Karpas-422 (cell line): Measurements from ENCODE around the gene SLC16A1. TPM values are rescaled to one million over a fixed set of nuclear protein-coding genes. Genes with fewer than 3 reads are reported as not detected.
"Not testable (repeated sequence)": the region's sequence is repeated elsewhere in the genome, so short reads cannot be mapped to it uniquely, and the experiment has no call there.

ENCODE experiments used
- DNase-seq: peaks from one replicate; pipeline ENCODE4 v3.0.0-alpha.2; 2015
- H2AFZ ChIP-seq: fragments of 200-600 bp; sonication (generic); 2 replicates; pipeline ENCODE4 v1.6.1; 2014; ENCODE audit warnings: antibody characterized with exemption, low read length, mixed read lengths
- H3K27ac ChIP-seq: fragments of 200-600 bp; sonication (generic); 2 replicates; pipeline ENCODE4 v1.5.1; 2014; ENCODE audit warnings: mild to moderate bottlenecking, low read length, moderate library complexity
- H3K27me3 ChIP-seq: fragments of 200-600 bp; sonication (generic); 2 replicates; pipeline ENCODE4 v1.6.1; 2014; ENCODE audit warnings: low read length, mixed read lengths
- H3K36me3 ChIP-seq: fragments of 200-600 bp; sonication (generic); 2 replicates; pipeline ENCODE4 v1.6.1; 2014; ENCODE audit warnings: low read length, mixed read lengths; ENCODE audit not compliant: insufficient read depth
- H3K4me1 ChIP-seq: fragments of 200-600 bp; sonication (generic); 2 replicates; pipeline ENCODE4 v1.6.1; 2014; ENCODE audit warnings: mild to moderate bottlenecking, low read length, mixed read lengths
- H3K4me2 ChIP-seq: fragments of 200-600 bp; sonication (generic); 2 replicates; pipeline ENCODE4 v1.6.1; 2014; ENCODE audit warnings: low read length, low read depth, mild to moderate bottlenecking; ENCODE audit not compliant: poor library complexity, severe bottlenecking
- H3K4me3 ChIP-seq: fragments of 200-600 bp; sonication (generic); 2 replicates; pipeline ENCODE4 v1.5.1; 2014; ENCODE audit warnings: mild to moderate bottlenecking, antibody characterized with exemption, low read length, mixed read lengths
- H3K79me2 ChIP-seq: fragments of 200-600 bp; sonication (generic); 2 replicates; pipeline ENCODE4 v1.6.1; 2014; ENCODE audit warnings: mild to moderate bottlenecking, low read length, mixed read lengths
- H3K9ac ChIP-seq: fragments of 200-600 bp; sonication (generic); 2 replicates; pipeline ENCODE4 v1.6.0; 2014; ENCODE audit warnings: low read length
- H3K9me2 ChIP-seq: fragments of 200-600 bp; sonication (generic), shearing (Covaris generic); replicated peaks from 2 replicates; pipeline ENCODE4 v1.6.0; 2014; ENCODE audit warnings: mild to moderate bottlenecking, low read length, moderate library complexity; ENCODE audit not compliant: insufficient read depth
- H3K9me3 ChIP-seq: fragments of 300-700, 200-600 bp; sonication (generic); 2 replicates; pipeline ENCODE4 v1.6.1; 2014; ENCODE audit warnings: low read length, mixed read lengths
- H4K20me1 ChIP-seq: fragments of 200-600 bp; sonication (generic); 2 replicates; pipeline ENCODE4 v1.6.1; 2014; ENCODE audit warnings: mild to moderate bottlenecking, antibody characterized with exemption, low read length, low read depth; ENCODE audit not compliant: insufficient read depth
- total RNA-seq: library from RNA; depleted of rRNA; stranded (reverse); fragments of >200 nt; shearing (Covaris generic); gene quantifications from 2 replicates; pipeline ENCODE4 v1.2.3, GENCODE V29; 2014; ENCODE audit warnings: low replicate concordance; rRNA removed

Gene SLC16A1
- 129 and 186 TPM in 2 replicates for total RNA-seq

- H3K9ac ChIP-seq: peak within 1 kb of the TSS; percentile 87
- no peaks in the 10 kb centered on the region for H3K9me3 ChIP-seq
- H4K20me1 ChIP-seq: peaks cover 26% of the 10 kb centered on the region
- H3K27ac ChIP-seq: peak within 1 kb of the TSS; percentile 87
- H3K4me3 ChIP-seq: peak within 1 kb of the TSS; percentile 80
- H3K36me3 ChIP-seq: peaks cover 39% of the 10 kb centered on the region
- peaks cover 96% of the 10 kb centered on the region for H3K79me2 ChIP-seq
- no peaks in the 10 kb centered on the region for H3K9me2 ChIP-seq
- 0 out of 2 replicates have a peak within 1 kb of the TSS, but pooled peaks have one; percentile 58 for H2AFZ ChIP-seq
- H3K27me3 ChIP-seq: no peaks in the 10 kb centered on the region
- H3K4me2 ChIP-seq: peak within 1 kb of the TSS; percentile 89
- peaks cover 58% of the 10 kb centered on the region for H3K4me1 ChIP-seq
- peak; percentile 97 for DNase-seq
Measured at GRCh38 chr1:112955773-112956543, at the start of gene SLC16A1. Gene SLC16A1, minus strand, starts transcription at chr1:112956196. Its CDS starts 26,888 bp downstream, at chr1:112929308.

DNA sequence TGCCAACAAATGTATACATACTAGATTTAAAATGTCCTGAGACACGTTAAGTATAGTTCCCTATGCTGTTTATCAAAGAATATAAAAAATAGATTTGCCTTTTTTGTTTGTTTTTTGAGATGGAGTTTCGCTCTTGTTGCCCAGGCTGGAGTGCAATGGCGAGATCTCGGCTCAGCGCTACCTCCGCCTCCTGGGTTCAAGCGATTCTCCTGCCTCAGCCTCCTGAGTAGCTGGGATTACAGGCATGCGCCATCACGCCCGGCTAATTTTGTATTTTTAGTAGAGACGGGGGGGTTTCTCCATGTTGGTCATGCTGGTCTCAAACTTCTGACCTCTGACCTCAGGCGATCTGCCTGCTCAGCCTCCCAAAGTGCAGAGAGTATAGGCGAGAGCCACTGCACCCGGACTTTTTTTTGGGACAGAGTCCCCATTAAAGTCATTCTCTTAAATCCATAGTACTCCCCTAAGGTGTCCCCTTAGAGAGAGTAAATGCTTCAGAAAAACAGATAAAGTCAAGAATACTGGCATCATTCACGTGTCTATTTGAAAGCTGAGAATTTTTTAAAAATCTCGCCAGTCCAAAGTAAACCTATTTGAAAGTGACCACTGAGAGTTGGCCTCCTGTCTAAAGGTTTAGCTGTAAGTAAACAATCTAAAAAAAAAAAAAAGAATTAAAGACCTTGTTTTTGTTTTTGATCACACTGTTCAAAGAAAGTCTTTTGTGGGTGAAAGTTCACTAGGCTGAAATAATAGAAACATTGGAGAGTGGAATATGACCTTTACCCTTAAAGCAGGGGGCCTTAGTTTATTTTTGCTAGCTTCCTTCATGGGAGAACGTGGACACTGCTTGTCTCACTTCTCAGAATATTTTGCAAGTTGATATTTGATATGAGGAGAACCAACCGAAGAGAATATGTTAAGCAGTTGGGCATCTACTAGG is 48.0 kb upstream of the SLC16A1 start:
- no peaks in the 10 kb centered on the region for H3K27me3 ChIP-seq
- H3K9me2 ChIP-seq: no peaks in the 10 kb centered on the region
- no peak overlapping the region for H3K4me2 ChIP-seq
- no peaks in the 10 kb centered on the region for H3K4me1 ChIP-seq
- H2AFZ ChIP-seq: no peak overlapping the region
- H3K9ac ChIP-seq: no peak overlapping the region
- H3K27ac ChIP-seq: no peak overlapping the region
- H4K20me1 ChIP-seq: no peaks in the 10 kb centered on the region
- no peaks in the 10 kb centered on the region for H3K9me3 ChIP-seq
- no peaks in the 10 kb centered on the region for H3K79me2 ChIP-seq
- H3K36me3 ChIP-seq: no peaks in the 10 kb centered on the region; the same call in 1 of the 2 replicates
- no peak overlapping the region for H3K4me3 ChIP-seq
- DNase-seq: no peak

- H4K20me1 ChIP-seq: no peaks in the 10 kb centered on the region
- no peak overlapping the region for H3K9ac ChIP-seq
- no peaks in the 10 kb centered on the region for H3K27me3 ChIP-seq
- no peak for DNase-seq
- no peaks in the 10 kb centered on the region for H3K79me2 ChIP-seq
- no peaks in the 10 kb centered on the region; the same call in 1 of the 2 replicates for H3K36me3 ChIP-seq
- H3K4me2 ChIP-seq: no peak overlapping the region
- H3K4me3 ChIP-seq: no peak overlapping the region
- no peaks in the 10 kb centered on the region for H3K9me2 ChIP-seq
- H3K4me1 ChIP-seq: no peaks in the 10 kb centered on the region
- H3K27ac ChIP-seq: no peak overlapping the region
- H3K9me3 ChIP-seq: no peaks in the 10 kb centered on the region
- H2AFZ ChIP-seq: no peak overlapping the region
Measured at GRCh38 chr1:113002297-113002696, 46.3 kb upstream of the SLC16A1 start.

DNA sequence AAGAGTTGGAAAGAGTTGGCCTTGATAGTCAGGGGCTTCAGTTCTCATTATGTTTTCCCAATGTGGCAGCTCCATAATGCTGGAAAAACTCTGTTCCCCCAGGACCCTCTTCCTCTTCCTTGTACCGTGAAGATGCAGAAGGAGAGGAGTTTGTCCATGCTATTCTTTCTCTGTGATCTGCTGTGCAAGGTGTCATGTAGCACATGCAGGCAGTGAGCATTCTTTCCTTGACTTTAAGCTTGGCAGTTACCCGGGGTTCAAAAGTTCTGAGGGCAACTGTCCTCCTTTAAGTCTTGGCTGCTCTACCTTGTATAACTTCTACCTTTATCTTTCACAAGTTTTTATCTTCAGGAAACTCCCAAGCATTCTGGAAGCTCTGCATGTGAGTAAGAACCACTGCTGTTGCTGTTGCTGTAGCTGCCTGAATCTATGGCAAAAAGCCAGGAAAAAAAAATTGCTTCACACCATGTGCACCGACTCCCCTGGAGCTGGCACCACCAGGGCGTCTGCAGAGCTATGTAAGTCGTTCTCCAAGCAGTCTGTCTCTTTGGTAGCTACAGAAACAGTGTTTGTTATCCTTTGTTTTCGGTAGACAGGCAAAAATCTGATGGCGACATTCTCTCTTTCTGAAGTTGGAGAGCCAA is 42.7 kb upstream of the SLC16A1 start:
- Histone ChIP-seq H3K4me3 (no peak overlapping the region), H3K4me1 (no peaks in the 10 kb centered on the region), H3K4me2 (no peak overlapping the region), H2AFZ (no peak overlapping the region), H3K27me3 (no peaks in the 10 kb centered on the region), H3K9ac (no peak overlapping the region), H3K36me3 (no peaks in the 10 kb centered on the region; the same call in 1 of the 2 replicates), H3K9me2 (no peaks in the 10 kb centered on the region), H3K27ac (no peak overlapping the region), H3K9me3 (no peaks in the 10 kb centered on the region), H3K79me2 (no peaks in the 10 kb centered on the region), H4K20me1 (no peaks in the 10 kb centered on the region)
- no peak for DNase-seq

DNA sequence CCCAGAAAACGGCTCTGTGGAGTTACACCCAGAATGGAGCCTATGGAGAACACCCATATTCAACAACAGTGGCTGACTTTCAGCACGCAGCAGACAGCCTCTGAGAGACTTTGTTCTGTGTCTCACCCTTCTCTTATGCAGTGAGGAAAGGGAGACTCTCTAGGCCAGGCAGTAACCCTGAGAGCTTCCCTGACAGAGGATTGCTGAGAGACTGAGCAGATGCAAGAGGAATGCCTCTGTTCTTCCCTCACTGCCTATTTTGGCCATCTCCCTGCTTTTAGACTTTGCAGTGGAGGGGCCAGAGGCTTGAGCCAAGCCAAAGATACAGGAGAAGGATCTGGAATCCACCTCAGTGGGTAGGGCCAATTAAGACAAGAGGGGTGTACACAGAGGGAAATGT is 41.8 kb upstream of the SLC16A1 start:
- Histone ChIP-seq H3K9me2 (no peaks in the 10 kb centered on the region), H3K27ac (no peak overlapping the region), H3K27me3 (no peaks in the 10 kb centered on the region), H3K4me1 (no peaks in the 10 kb centered on the region), H2AFZ (no peak overlapping the region), H3K36me3 (no peaks in the 10 kb centered on the region; the same call in 1 of the 2 replicates), H3K79me2 (no peaks in the 10 kb centered on the region; the same call in 1 of the 2 replicates), H3K4me3 (no peak overlapping the region), H3K9me3 (no peaks in the 10 kb centered on the region), H4K20me1 (no peaks in the 10 kb centered on the region), H3K4me2 (no peak overlapping the region), H3K9ac (no peak overlapping the region)
- DNase-seq: no peak

DNA sequence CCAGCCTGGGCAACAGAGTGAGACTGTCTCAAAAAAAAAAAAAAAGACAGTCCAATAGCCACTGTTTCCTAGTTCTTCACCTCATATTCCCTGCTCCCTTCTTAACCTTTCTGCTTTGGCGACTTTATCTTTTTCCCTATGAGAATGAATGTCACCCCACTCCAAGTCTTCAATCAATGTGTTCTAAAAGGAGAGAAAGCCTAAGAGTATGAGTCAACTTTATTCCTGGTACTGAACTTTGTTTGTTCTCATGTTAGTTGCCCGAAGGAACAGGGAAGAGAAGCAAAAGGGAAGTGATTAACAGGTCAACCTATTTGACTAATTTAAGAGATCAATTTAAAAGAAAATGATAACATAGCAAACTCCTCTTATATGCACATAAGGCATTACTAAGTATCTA is 39.9 kb upstream of the SLC16A1 start:
- no peak overlapping the region for H3K4me2 ChIP-seq
- H3K27me3 ChIP-seq: no peaks in the 10 kb centered on the region
- no peak overlapping the region for H3K9ac ChIP-seq

GRCh38 chr1:112995021-112995420 is 39.0 kb upstream of the SLC16A1 start:
- not testable (repeated sequence) for H3K36me3 ChIP-seq, H3K79me2 ChIP-seq, H3K4me1 ChIP-seq, H3K9me3 ChIP-seq, H3K4me3 ChIP-seq, H3K9me2 ChIP-seq, DNase-seq, H3K27me3 ChIP-seq, H3K9ac ChIP-seq, H2AFZ ChIP-seq, H4K20me1 ChIP-seq, H3K4me2 ChIP-seq, H3K27ac ChIP-seq

More for the DNA sequence above, 39.9 kb upstream of the SLC16A1 start:
- Histone ChIP-seq H3K9me2 (no peaks in the 10 kb centered on the region), H3K4me3 (no peak overlapping the region), H3K4me1 (no peaks in the 10 kb centered on the region), H3K27ac (no peak overlapping the region), H3K9me3 (no peaks in the 10 kb centered on the region), H3K79me2 (no peaks in the 10 kb centered on the region; the same call in 1 of the 2 replicates), H3K36me3 (no peaks in the 10 kb centered on the region), H2AFZ (no peak overlapping the region), H4K20me1 (no peaks in the 10 kb centered on the region)
- no peak for DNase-seq
